GM12878 (cell line): Measurements from ENCODE around the gene ZNF469.

Source experiments
- ASH2L ChIP-seq: fragments of 300-600, 200-600 bp; sonication (generic); IDR thresholded peaks from 2 replicates; pipeline ENCODE4 v1.6.1; 2017; ENCODE audit warnings: low read depth, mild to moderate bottlenecking, borderline replicate concordance
- BCLAF1 ChIP-seq: fragments of 450-650 bp; IDR thresholded peaks from 2 replicates; pipeline ENCODE4 v1.6.1; 2017; ENCODE audit warnings: antibody characterized with exemption, mild to moderate bottlenecking, moderate library complexity
- CBFB ChIP-seq: IDR thresholded peaks from 2 replicates; pipeline ENCODE4 v1.6.1; 2016; ENCODE audit warnings: antibody characterized with exemption, low read depth
- CHD4 ChIP-seq: fragments of 200-600 bp; sonication (generic); IDR thresholded peaks from 2 replicates; pipeline ENCODE4 v1.6.1; 2016; ENCODE audit warnings: mild to moderate bottlenecking
- CTCF ChIP-seq, 3 experiments: IDR thresholded peaks in 2 of 3; conservative IDR thresholded peaks in 1 of 3; 2 replicates each; pipeline ENCODE4 v1.5.1; 2011; ENCODE audit warnings: low read depth in 3 of 3, low read length in 3 of 3, mild to moderate bottlenecking in 3 of 3, control low read depth in 2 of 3, moderate library complexity in 2 of 3, inconsistent platforms in 1 of 3, mixed read lengths in 1 of 3; ENCODE audit not compliant: control insufficient read depth in 2 of 3, insufficient read depth in 1 of 3; ENCODE audit errors: extremely low read depth in 1 of 3
- EP300 ChIP-seq, 2 experiments: fragments of 150-350 bp in 1 of 2; IDR thresholded peaks; 2 replicates each; pipeline ENCODE4 v1.6.1; 2011 to 2012; ENCODE audit warnings: low read depth in 2 of 2, low read length in 2 of 2, borderline replicate concordance in 1 of 2, improper control_type of control experiment in 1 of 2, inconsistent platforms in 1 of 2; ENCODE audit not compliant: control insufficient read depth in 1 of 2
- EZH2 ChIP-seq: IDR thresholded peaks from 2 replicates; pipeline ENCODE4 v1.6.1; 2012; ENCODE audit warnings: low read depth, mild to moderate bottlenecking, control low read depth, inconsistent platforms, low read length, borderline replicate concordance; ENCODE audit not compliant: control insufficient read depth
- MYC ChIP-seq: IDR thresholded peaks from 2 replicates; pipeline ENCODE4 v1.6.1; 2011; ENCODE audit warnings: mild to moderate bottlenecking, low read length, moderate library complexity, inconsistent platforms; ENCODE audit not compliant: insufficient read depth, insufficient replicate concordance, insufficient read length, severe bottlenecking
- NR2F1 ChIP-seq: fragments of 450-650 bp; conservative IDR thresholded peaks from 2 replicates; pipeline ENCODE4 v1.6.1; 2017; ENCODE audit warnings: mild to moderate bottlenecking
- SREBF2 ChIP-seq: IDR thresholded peaks from 2 replicates; pipeline ENCODE4 v1.6.1; 2012; ENCODE audit warnings: mild to moderate bottlenecking, low read length
- TAF1 ChIP-seq: IDR thresholded peaks from 2 replicates; pipeline ENCODE4 v1.6.1; 2011; ENCODE audit warnings: mild to moderate bottlenecking, low read depth, low read length, borderline replicate concordance

GRCh38 chr16:88345721-88346560 is 36.8 kb upstream of the ZNF469 start:
- TF ChIP-seq CTCF (IDR thresholded peaks at IDR 0.05 in 2 of 3, conservative IDR thresholded peaks at IDR 0.05 in 1 of 3; ENCODE audit: control insufficient read depth in 2 of 3, extremely low read depth in 1 of 3, insufficient read depth in 1 of 3, low read depth in 3 of 3, low read length in 3 of 3), result no peak
- no peak for TF ChIP-seq EZH2
- no peak for TF ChIP-seq CHD4
- no peak for TF ChIP-seq NR2F1
- no peak for TF ChIP-seq EP300 (IDR thresholded peaks at IDR 0.05; ENCODE audit: borderline replicate concordance in 1 of 2, control insufficient read depth in 1 of 2, low read depth in 2 of 2, low read length in 2 of 2)
- no peak for TF ChIP-seq BCLAF1
- no peak for TF ChIP-seq CBFB
- TF ChIP-seq TAF1, result no peak
- TF ChIP-seq MYC, result no peak
- no peak for TF ChIP-seq ASH2L
- no peak for TF ChIP-seq SREBF2
